GM10248 (cell line): Measurements from ENCODE around the gene GPD2.
"Not testable (repeated sequence)": the region's sequence is repeated elsewhere in the genome, so short reads cannot be mapped to it uniquely, and the experiment has no call there.

Experiments
- CTCF ChIA-PET: fragments of 300-600 bp; sonication (Branson Sonifier 250); formaldehyde crosslinking; extraction: SDS; loops from one replicate; lab custom pipeline; 2021; ENCODE audit warnings: antibody characterized with exemption; lab: Yijun Ruan, JAX
- POLR2A ChIA-PET: fragments of 350-650 bp; sonication (Branson Sonifier 250); formaldehyde crosslinking; extraction: SDS; loops from one replicate; lab custom pipeline; 2020; ENCODE audit warnings: antibody characterized with exemption; lab: Yijun Ruan, JAX
- DNase-seq: peaks from one replicate; pipeline ENCODE4 v3.0.0; 2012; ENCODE audit errors: extremely low spot score
- CTCF ChIP-seq: IDR thresholded peaks from 2 replicates; pipeline ENCODE4 v1.5.1; 2012; ENCODE audit warnings: mild to moderate bottlenecking, low read depth; ENCODE audit errors: extremely low read depth, missing control alignments, control extremely low read depth

The GPD2 gene

GRCh38 chr2:156486614-156487013 is 50.4 kb downstream of the GPD2 start:
- ChIA-PET CTCF (interaction anchor here (1.0 to 2.9 kb wide), 9 partner anchors 8 to 60 kb away, joined by 3 to 8 read pairs (median 4); no protein-coding TSS in a partner anchor), POLR2A (no interaction called here)
- no peak for DNase-seq
- TF ChIP-seq CTCF: no peak

GRCh38 chr2:156489195-156489594 is 53.0 kb downstream of the GPD2 start:
- no peak for TF ChIP-seq CTCF
- POLR2A ChIA-PET: no interaction called here
- no peak for DNase-seq
- CTCF ChIA-PET: no interaction called here

- CTCF ChIA-PET: no interaction called here
- POLR2A ChIA-PET: no interaction called here
- no peak for DNase-seq
- no peak for TF ChIP-seq CTCF
These were observed 53.7 kb downstream of the GPD2 start for GRCh38 chr2:156489750-156490465.

- DNase-seq: no peak
- POLR2A ChIA-PET: no interaction called here
- CTCF ChIA-PET: no interaction called here
- TF ChIP-seq CTCF: no peak
These were observed 54.3 kb downstream of the GPD2 start for GRCh38 chr2:156490466-156490840.

- DNase-seq: no peak
- POLR2A ChIA-PET: interaction anchor here (0.5 kb wide), 1 partner anchor 1972 kb away, joined by 6 read pairs; no protein-coding TSS in a partner anchor
- CTCF ChIA-PET: interaction anchor here (1.0 kb wide), 1 partner anchor 23 kb away, joined by 3 read pairs; no protein-coding TSS in a partner anchor
- no peak for TF ChIP-seq CTCF
These were observed 55.0 kb downstream of the GPD2 start for GRCh38 chr2:156491176-156491575.

- ChIA-PET POLR2A (interaction anchor here (0.6 kb wide), 1 partner anchor 33 kb away, joined by 15 read pairs; no protein-coding TSS in a partner anchor), CTCF (no interaction called here)
- no peak for TF ChIP-seq CTCF
- DNase-seq: no peak
These were observed 56.8 kb downstream of the GPD2 start for GRCh38 chr2:156492979-156493378.

GRCh38 chr2:156495998-156496397 is 59.8 kb downstream of the GPD2 start:
- DNase-seq, POLR2A ChIA-PET: not testable (repeated sequence)
- CTCF ChIA-PET: interaction anchor here (1.4 to 3.4 kb wide), 3 partner anchors 9 to 15 kb away, joined by 3 to 14 read pairs (median 8); no protein-coding TSS in a partner anchor
